GM23248 (cell line): ENCODE data around the gene SLC16A12. TPM values are rescaled to one million over a fixed set of nuclear protein-coding genes. Genes with fewer than 3 reads are reported as not detected.
"Not testable (repeated sequence)": the region's sequence is repeated elsewhere in the genome, so short reads cannot be mapped to it uniquely, and the experiment has no call there.

ENCODE experiments used
- DNase-seq: peaks from one replicate; pipeline ENCODE4 v3.0.0-alpha.2; 2015
- H2AFZ ChIP-seq: fragments of 200-600 bp; sonication (generic); 2 replicates; pipeline ENCODE4 v1.6.1; 2016; ENCODE audit warnings: antibody characterized with exemption
- H3F3A ChIP-seq: fragments of 200-600 bp; sonication (generic); 2 replicates; pipeline ENCODE4 v1.6.1; 2016; ENCODE audit warnings: mild to moderate bottlenecking, antibody characterized with exemption, mixed run types; ENCODE audit not compliant: insufficient read depth
- H3K27ac ChIP-seq: fragments of 200-600 bp; sonication (generic); 2 replicates; pipeline ENCODE4 v1.5.1; 2016; ENCODE audit warnings: mild to moderate bottlenecking
- H3K27me3 ChIP-seq: fragments of 200-600 bp; sonication (generic); replicated peaks from 2 replicates; pipeline ENCODE4 v1.6.1; 2016; ENCODE audit warnings: mild to moderate bottlenecking; ENCODE audit not compliant: insufficient read depth
- H3K36me3 ChIP-seq: fragments of 200-600 bp; sonication (generic); 2 replicates; pipeline ENCODE4 v1.6.1; 2016; ENCODE audit warnings: low read depth, mild to moderate bottlenecking
- H3K4me1 ChIP-seq: fragments of 200-600 bp; sonication (generic); 2 replicates; pipeline ENCODE4 v1.6.1; 2016; ENCODE audit warnings: mild to moderate bottlenecking; ENCODE audit not compliant: insufficient read depth
- H3K4me2 ChIP-seq: fragments of 200-600 bp; sonication (generic); one replicate; pipeline ENCODE4 v1.6.1; 2016; ENCODE audit warnings: mild to moderate bottlenecking; ENCODE audit not compliant: unreplicated experiment
- H3K4me3 ChIP-seq: fragments of 200-600 bp; sonication (generic); 2 replicates; pipeline ENCODE4 v1.5.1; 2016; ENCODE audit warnings: mild to moderate bottlenecking
- H3K79me2 ChIP-seq: fragments of 200-600 bp; sonication (generic); 2 replicates; pipeline ENCODE4 v1.6.1; 2016; ENCODE audit warnings: mild to moderate bottlenecking; ENCODE audit not compliant: insufficient read depth
- H3K9ac ChIP-seq: fragments of 200-600 bp; sonication (generic); 2 replicates; pipeline ENCODE4 v1.6.1; 2016; ENCODE audit warnings: mild to moderate bottlenecking
- H3K9me2 ChIP-seq: fragments of 200-600 bp; sonication (generic); 2 replicates; pipeline ENCODE4 v1.6.1; 2016; ENCODE audit warnings: mixed run types, mild to moderate bottlenecking, moderate library complexity; ENCODE audit not compliant: insufficient read depth
- H3K9me3 ChIP-seq: fragments of 200-600 bp; sonication (generic); one replicate; pipeline ENCODE4 v1.6.1; 2017; ENCODE audit warnings: low read depth
- H4K20me1 ChIP-seq: fragments of 200-600 bp; sonication (generic); 2 replicates; pipeline ENCODE4 v1.6.0; 2016; ENCODE audit not compliant: insufficient read depth
- EZH2 ChIP-seq: fragments of 200-600 bp; sonication (generic); IDR thresholded peaks from 2 replicates; pipeline ENCODE4 v1.6.1; 2018; ENCODE audit warnings: antibody characterized with exemption, mild to moderate bottlenecking; ENCODE audit not compliant: insufficient read depth, poor library complexity, severe bottlenecking
- EZH2phosphoT487 ChIP-seq: fragments of 200-600 bp; sonication (generic); IDR thresholded peaks from 2 replicates; pipeline ENCODE4 v1.6.1; 2018; ENCODE audit warnings: antibody characterized with exemption, moderate library complexity, mild to moderate bottlenecking, low read depth; ENCODE audit not compliant: insufficient read depth
- WGBS, 2 experiments: methylation state at CpG; one replicate each; pipeline ENCODE4 v1.1.6; 2015 to 2017; ENCODE audit warnings: low lambda C conversion rate in 2 of 2, low coverage in 1 of 2; ENCODE audit errors: missing lambda C conversion rate in 2 of 2; 5-methylcytosine and 5-hydroxymethylcytosine counted together
- in situ Hi-C: fragments of 300-500 bp; cut with MboI; formaldehyde crosslinking; loops from 2 replicates; pipeline ENCODE4 v1.15.0; 2020
- polyA plus RNA-seq: library from polyadenylated mRNA; unstranded; fragments of >200 nt; fragmentation: Nextera tagmentation; extraction: Ambion mirVana; gene quantifications from 2 replicates; pipeline ENCODE4 v1.2.1, GENCODE V29; 2016
- total RNA-seq: library from RNA; depleted of rRNA; stranded (reverse); fragments of >200 nt; shearing (Covaris generic); gene quantifications from 2 replicates; pipeline ENCODE4 v1.2.3, GENCODE V29; 2014

The SLC16A12 gene
- total and polyA plus RNA-seq, 2 experiments from 2014 or later: not detected

DNA sequence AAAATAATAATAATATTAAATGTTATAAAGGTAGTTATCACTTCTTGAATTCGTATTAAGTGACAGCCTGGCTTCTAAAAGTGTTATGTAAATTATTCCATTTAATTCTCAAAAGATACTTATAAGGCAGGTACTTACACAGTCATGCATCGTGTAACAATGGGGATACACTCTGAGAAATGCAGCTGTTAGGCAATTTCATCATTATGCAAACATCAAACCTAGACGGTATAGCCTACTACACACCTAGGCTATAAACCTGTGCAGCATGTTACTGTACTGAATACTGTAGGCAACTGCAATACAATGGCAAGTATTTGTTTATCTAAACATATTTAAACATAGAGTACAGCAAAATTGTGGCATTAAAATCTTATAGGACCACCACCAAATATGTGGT is 141.5 kb downstream of the SLC16A12 start:
- H3K4me3 ChIP-seq: no peak overlapping the region; the same call in 1 of the 2 replicates

DNA sequence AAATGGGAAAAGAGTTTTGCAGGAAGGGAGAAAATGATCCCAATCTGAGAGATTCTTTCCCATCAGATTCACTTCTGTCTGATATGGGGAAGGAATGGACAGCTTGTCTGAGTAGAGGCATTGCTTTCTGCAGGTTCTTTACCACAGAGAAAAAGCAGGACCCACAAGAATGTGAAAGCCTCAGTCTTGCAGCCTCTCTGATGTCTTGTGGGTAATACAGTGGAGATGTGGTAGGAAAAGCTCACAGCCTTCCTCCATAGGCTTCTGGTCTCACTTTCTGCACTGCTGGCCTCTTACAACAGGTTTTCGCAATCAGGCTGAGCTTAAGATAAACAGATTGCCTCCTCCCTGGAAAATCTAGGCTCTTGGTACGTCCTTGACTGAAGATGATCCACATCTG is 142.4 kb downstream of the SLC16A12 start:
- H4K20me1 ChIP-seq: no peaks in the 10 kb centered on the region
- no peaks in the 10 kb centered on the region for H3K79me2 ChIP-seq
- WGBS, 2 experiments: 3 to 25% methylated on average over 2 of the region's 2 CpGs
- no peaks in the 10 kb centered on the region for H3K27me3 ChIP-seq
- H3K4me3 ChIP-seq: peak overlapping the region; percentile 93
- no peaks in the 10 kb centered on the region for H3K36me3 ChIP-seq
- DNase-seq: peak; percentile 85
- no peaks in the 10 kb centered on the region for H3K9me2 ChIP-seq
- H3F3A ChIP-seq: peaks cover 20% of the 10 kb centered on the region
- in situ Hi-C loops: loop anchor here (25.0 kb wide), 1 partner anchor 356 kb away; no protein-coding TSS in a partner anchor
- H3K4me1 ChIP-seq: peaks cover 14% of the 10 kb centered on the region; the same call in 1 of the 2 replicates
- H3K27ac ChIP-seq: peak overlapping the region; percentile 83
- no peaks in the 10 kb centered on the region for H3K9me3 ChIP-seq
- H2AFZ ChIP-seq: peak overlapping the region; percentile 99
- peak overlapping the region; percentile 92 for H3K4me2 ChIP-seq
- H3K9ac ChIP-seq: peak overlapping the region; percentile 83
- TF ChIP-seq EZH2phosphoT487 (no peak), EZH2 (no peak)

More for the DNA sequence above, 141.5 kb downstream of the SLC16A12 start:
- DNase-seq: no peak
- Histone ChIP-seq H3K9me2 (no peaks in the 10 kb centered on the region), H3K36me3 (no peaks in the 10 kb centered on the region), H3K4me2 (peak overlapping the region; percentile 92), H3K9ac (peak overlapping the region; percentile 83; the same call in 1 of the 2 replicates), H2AFZ (no peak overlapping the region), H3K79me2 (no peaks in the 10 kb centered on the region), H3K27ac (no peak overlapping the region), H4K20me1 (no peaks in the 10 kb centered on the region), H3K27me3 (no peaks in the 10 kb centered on the region), H3K4me1 (peaks cover 14% of the 10 kb centered on the region; the same call in 1 of the 2 replicates), H3K9me3 (no peaks in the 10 kb centered on the region), H3F3A (peaks cover 20% of the 10 kb centered on the region)
- 67 to 69% methylated on average over 3 of the region's 3 CpGs for WGBS, 2 experiments
- TF ChIP-seq EZH2phosphoT487 (no peak), EZH2 (no peak)
- in situ Hi-C loops: loop anchor here (25.0 kb wide), 1 partner anchor 357 kb away; no protein-coding TSS in a partner anchor

DNA sequence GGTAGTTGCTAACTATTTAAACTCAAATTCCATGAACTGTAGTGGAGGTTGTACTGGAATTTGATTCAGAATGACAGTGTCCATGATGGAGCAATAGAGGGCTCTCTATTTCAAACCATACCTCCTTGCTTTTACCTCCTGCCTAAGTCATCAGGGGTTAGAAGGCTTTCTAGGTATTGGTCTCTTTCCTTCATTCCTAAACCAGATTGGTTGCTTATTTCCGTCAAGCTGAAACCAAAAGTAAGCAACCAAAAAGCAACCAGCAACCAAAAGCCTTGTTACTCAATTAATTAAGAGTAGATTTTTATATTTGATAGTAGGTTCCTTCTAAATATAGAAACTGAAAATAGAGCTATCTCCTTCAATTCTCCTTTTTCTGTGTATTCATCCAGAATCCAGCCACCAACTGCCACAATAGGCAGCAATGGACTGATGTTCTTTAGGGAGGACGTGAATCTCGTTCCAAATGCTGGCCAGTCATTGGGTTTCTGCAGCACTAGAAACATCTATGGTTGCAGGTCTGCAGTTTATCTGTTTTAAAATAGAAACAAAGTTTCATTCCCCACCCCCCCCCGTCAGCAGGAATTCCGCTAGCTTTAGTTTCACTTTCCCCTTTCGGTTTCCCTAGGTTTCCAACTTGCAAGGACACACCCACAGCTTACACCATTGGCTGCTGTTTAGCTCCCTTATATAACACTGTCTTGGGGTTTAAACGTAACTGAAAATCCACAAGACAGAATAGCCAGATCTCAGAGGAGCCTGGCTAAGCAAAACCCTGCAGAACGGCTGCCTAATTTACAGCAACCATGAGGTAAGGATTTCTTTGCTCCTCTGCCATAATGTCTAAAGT is 143.3 kb downstream of the SLC16A12 start, which contains the start of gene IFIT1:
IFIT1 (plus strand) TSS at position 717 of the 850 bp plus-strand sequence; CDS start at position 807, 90 bp downstream.
- in situ Hi-C loops: loop anchor here (25.0 kb wide), 1 partner anchor 355 kb away; no protein-coding TSS in a partner anchor
- DNase-seq: peak; percentile 91
- WGBS, 2 experiments: 0 to 1% methylated on average over 8 of the region's 8 CpGs
- TF ChIP-seq EZH2phosphoT487 (no peak), EZH2 (no peak)
- Histone ChIP-seq H2AFZ (peak within 1 kb of the TSS; percentile 99), H3K9ac (peak within 1 kb of the TSS; percentile 83), H3K79me2 (no peaks in the 10 kb centered on the region), H3K4me3 (peak within 1 kb of the TSS; percentile 93), H3K4me1 (peaks cover 11% of the 10 kb centered on the region; the same call in 1 of the 2 replicates), H3K27ac (peak within 1 kb of the TSS; percentile 83), H3K36me3 (no peaks in the 10 kb centered on the region), H3K9me3 (no peaks in the 10 kb centered on the region), H3F3A (peaks cover 20% of the 10 kb centered on the region), H3K9me2 (no peaks in the 10 kb centered on the region), H4K20me1 (no peaks in the 10 kb centered on the region), H3K4me2 (peak within 1 kb of the TSS; percentile 92), H3K27me3 (no peaks in the 10 kb centered on the region)

DNA sequence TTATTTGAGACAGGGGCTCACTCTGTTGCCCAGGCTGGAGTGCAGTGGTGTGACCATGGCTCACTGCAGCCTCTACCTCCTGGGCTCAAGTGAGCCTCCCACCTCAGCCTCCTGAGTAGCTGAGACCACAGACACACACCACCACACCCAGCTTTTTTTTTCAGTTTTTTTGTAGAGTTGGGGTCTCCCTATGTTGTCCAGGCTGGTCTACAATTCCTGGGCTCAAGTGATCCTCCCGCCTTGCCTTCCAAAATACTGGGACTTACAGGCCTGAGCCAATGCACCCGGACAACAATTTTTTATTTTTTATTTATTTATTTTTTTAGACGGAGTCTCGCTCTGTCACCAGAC is 144.2 kb downstream of the SLC16A12 start:
- not testable (repeated sequence) for H3K79me2 ChIP-seq, H3K4me2 ChIP-seq, H3K9me3 ChIP-seq, DNase-seq, H3K4me3 ChIP-seq, H3K9ac ChIP-seq, H2AFZ ChIP-seq, H3K36me3 ChIP-seq, H3K27me3 ChIP-seq, H4K20me1 ChIP-seq, H3K27ac ChIP-seq, H3K9me2 ChIP-seq
- Histone ChIP-seq H3K4me1 (peaks cover 11% of the 10 kb centered on the region; the same call in 1 of the 2 replicates), H3F3A (peaks cover 20% of the 10 kb centered on the region)
- 86 to 88% methylated on average over 4 of the region's 4 CpGs for WGBS, 2 experiments
- in situ Hi-C loops: loop anchor here (25.0 kb wide), 1 partner anchor 354 kb away; no protein-coding TSS in a partner anchor
